Islet precursor cell (in vitro differentiated cells): ENCODE measurements around the gene ZC3H13.

ENCODE experiments used
- DNase-seq: peaks from one replicate; pipeline ENCODE4 v3.0.0-alpha.2; 2018

The ZC3H13 gene

DNA sequence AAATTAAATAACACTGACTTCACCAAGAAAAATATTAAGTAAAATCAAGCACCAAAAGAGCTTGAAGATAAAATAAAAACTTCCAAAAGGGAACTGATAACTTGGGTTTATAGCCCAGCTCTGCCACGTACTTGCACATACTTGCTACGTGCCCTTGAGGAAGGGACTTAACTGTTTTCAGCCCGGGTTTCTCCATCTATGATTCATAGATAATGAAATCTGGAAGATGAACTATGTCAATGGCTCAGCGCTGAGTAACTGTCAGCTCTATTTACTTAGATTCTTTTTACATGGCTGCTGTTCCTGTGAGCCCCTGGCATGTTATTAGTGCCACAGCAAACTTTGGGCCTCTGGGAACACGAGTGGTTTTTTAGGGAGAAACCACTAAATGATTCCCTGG lies 9.6 kb upstream of the ZC3H13 start:
- no peak for DNase-seq

DNA sequence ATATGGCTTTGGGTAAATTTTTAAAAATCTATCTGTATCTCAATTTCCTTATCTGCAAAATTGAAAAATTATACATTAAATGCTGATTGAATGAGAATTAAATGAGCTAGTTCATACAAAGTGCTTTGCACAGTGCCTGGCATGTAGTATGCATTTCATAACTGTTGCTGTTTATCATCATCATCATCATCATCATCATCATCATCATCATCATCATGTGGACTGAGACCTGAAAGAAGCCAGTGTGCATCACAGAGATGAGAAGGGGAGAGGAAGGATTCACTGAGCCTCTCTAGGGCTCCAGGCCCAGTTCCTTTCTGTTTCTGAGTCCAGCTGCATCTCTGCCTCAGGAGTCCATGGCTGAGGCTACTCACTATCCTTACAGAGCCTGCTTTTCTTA lies 6.9 kb upstream of the ZC3H13 start:
- DNase-seq = no peak

DNA sequence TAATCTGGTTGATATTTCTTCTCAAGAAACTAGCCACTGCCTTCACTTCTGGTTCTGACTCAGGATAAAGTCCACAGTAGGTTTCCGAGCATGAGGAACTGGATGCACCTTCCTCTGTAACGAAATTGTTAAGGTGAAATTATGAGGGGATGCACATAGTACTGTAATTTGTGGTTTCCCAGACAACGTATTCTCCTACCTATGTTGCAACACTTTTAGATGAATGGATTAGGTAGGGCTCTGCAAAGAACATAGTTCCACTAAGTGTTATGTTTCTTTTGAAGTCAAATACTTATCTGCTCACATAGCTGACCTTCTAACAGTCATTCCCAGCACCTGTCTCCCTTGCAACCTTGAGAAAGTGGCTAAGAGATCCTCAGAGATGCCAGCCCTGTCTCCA lies 5.7 kb upstream of the ZC3H13 start:
- DNase-seq = no peak

DNA sequence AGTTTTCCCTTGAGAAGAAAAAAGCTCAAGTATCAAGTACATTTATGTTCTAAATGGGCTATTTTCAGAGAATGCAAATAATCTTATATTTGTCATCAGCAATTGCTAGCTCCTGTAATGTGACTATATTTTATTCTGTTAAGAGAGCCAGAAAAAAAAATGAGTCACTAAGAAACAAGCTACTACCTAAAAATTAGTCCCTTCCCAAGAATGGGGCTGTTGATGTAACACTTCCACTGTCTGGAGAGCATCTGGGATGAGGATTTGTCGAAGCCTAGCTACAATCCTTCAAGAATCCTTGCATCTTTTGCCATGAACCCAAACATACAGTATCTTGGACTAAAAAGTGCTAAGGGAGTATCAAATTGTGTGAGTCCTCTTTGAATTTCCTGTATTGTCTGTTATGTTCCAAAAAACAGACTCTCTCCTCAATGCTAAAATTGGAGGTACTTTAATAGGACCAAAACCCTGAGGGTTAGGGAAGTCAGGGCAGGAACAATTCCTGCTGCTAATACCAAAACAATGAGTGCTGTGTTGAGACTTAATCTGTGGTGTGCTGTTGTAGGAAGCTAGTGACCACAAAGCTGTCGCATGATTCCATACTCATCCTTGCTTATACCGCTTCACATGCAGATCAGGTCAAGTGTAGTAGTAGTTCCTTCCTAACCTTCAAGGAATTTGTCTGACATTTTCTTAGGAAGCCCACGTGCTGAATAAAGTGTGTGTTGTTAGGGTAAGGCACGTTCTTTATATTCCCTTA lies 4.9 kb upstream of the ZC3H13 start:
- peak; percentile 70 for DNase-seq

DNA sequence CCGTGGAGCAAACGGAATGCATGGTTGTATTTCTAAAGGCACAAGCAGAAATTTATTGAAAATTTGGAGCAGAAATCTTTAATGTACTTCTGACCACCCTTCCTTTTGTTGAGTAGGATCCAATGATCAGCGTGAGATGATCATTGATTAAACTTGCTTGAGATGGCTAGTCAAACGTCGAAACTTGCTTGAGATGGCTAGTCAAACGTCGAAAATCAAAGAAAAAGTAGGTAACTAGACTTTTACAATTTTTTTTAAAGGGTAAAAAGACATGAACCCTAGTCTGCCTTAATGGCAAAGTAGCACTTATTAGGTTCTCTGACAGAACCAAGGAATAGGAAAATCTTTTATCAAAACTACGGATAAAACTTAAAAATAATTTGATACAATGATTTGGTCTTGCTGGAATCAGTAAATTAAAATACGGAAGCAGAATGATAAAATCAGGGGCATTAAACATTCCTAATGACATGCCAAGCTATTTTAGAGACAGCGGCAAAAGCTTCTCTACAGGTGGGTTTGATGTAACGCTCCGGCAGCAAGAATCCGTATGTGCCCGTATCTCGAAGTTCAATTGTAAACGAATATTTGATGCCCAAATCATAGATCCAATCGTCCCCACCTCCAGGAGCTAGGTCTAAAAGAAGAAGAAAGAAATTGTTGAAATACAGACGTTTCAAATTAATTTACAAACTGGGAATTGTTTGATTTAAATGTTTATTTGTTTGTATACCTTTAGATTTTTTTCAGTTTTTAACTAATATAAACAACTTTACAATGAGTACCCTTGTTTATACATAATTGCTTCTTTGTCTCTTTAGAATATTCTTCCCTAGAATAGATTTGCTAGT lies 841 bp upstream of the ZC3H13 start:
- DNase-seq = no peak

DNA sequence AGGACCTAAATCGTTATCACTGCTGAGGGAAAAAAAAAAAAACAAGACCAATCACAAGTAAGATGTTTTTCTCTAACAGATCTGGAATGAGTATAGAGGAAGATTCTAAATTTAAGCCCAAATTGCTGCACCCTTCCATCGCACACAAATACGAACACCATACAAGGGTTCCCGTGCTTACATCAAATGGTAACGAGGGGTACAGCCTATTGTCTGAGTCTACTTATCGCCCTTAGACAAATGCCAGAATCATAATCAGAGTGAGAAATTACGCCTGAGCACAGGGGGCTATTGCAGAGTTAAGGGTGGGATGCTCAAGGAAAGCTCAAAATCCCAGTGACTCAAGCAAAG lies 603 bp downstream of the ZC3H13 start:
- no peak for DNase-seq

DNA sequence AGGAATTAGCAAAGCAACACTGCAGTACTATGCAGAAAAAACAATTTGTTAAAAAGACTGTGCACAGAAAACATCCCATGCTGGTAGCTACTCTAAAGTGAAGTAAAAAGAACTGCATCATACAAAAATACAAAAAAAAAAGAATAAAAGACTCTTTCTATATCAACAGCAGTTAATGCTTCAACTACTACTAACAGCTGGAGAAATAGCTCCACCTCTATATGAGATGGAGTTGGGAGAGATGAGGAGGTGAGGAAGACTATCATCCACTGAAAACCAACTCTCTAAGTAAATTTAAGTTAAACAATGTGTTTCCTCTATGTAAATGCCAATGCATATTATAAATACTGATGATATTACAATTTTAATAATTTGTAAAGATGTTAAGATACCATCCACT lies 1.8 kb downstream of the ZC3H13 start:
- DNase-seq = no peak

DNA sequence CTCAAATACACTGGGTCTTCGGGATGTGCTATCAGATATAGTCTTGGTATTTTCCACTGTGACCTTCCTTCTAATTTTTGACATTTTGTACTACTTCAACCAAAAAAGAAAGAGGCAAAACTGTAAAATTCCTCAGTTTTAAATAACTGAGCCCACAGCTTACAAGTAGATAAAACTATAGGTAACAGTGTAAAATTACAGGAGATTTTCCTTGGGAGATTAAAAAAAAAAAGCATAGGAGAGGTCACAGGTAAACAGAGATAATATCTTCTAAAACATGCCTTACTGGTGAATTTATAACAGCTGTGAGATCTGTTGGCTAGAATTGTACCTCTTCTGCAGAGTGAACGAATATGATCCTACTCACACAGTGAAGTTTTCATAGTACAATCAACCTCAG lies 7.1 kb downstream of the ZC3H13 start:
- no peak for DNase-seq

DNA sequence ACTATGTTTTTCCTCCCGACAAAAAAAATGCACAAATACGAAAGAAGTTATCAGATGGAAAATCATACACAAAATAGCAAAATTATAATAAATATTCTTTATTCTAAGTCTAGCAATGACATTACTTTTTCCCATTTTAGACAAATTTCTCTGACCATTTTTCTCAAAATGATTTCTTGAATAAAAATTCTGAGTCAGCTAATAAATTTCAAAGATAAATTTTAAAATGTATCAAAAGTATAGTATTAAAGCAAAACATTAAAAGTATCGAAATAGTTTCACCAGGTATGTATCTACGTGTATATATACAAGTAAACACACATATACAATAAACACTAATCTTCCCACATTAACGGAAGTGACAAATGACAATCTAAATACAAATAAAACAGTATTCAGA lies 8.9 kb downstream of the ZC3H13 start:
- no peak for DNase-seq

DNA sequence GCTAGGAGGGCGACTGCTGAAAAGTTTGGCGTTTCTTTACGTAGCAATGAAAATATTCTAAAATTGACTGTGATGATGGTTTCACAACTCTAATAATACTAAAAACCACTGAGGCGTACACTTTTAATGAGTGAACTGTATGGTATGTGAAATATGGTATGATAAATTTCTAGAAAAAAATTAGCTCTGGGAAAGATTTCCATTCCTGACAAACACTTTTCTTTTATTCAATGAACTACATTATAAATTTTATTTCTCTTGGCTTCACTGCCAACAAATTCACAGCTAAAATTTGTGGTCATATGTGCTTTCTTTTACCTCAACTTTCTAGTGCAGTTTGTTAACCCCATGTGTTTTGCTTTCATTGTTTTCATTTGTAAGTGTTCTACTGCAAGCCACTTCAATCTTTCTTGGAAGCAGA lies 11.1 kb downstream of the ZC3H13 start:
- DNase-seq = no peak

DNA sequence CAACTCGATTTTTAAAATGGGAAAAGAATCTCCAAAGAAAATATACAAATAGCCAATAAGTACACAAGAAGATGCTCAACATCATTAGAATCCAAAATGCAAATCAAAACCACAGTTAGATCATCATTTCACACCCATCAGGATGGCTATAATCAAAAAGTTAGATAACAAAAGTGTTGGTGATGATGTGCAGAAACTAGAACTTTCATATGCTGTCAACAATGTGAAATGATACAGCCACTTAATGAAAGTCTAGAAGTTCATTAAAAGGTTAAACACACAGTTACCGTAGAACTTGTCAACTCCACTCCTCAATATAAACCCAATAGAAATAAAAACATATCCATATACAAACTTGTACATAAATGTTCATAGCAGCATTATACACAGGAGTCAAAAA lies 11.8 kb downstream of the ZC3H13 start:
- DNase-seq = no peak

DNA sequence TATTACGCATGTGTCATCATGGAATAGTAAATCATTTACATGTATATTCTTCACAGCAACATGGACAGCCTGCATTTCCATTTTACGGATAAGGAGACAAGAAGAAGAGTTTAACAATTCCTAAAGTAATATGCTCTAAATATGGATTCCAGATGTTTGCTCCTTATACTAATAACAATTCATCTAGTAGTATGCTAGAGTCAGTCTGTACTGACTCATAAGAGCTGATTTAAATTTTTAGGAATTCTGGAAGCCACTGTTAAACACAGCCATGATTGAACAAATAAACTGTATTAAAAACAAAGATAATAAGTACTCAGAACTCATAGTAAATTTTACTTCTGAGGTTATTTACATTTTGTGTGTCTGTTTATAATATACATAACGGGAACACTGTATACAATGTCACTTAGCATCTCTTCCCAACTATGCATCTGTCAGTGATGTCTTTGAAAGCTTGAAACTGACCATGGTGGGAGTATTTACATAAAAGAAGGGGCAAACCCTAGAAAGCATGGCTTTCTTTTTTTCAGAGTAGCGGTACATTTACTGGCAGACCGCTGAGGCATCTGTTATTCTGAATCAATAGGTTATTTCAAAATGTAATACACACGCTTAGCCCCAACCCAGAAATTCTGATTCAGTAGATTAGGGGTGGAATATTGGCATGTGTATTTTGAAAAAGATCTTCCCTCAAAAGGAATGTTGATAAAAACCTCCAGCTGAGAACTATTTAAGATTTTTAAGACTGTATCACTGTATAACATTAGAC lies 12.9 kb downstream of the ZC3H13 start:
- no peak for DNase-seq

DNA sequence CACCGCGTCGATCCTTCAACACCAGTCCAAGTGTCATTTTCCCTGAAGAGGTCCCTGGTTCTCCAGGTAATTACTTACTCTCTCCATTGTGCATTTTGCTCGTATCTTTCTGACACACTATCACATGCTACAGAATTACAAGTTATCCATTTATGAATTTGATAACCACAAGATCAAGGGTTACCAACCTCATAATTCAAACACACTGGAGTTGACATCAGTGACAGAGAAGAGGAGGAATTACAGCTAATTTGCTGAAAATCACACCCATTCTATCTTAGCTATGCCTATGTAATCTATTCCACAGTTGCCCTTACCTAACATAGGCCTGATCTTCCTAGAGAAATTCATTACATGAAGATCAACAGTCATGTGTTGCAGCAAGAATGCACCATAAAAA lies 14.2 kb downstream of the ZC3H13 start:
- no peak for DNase-seq

DNA sequence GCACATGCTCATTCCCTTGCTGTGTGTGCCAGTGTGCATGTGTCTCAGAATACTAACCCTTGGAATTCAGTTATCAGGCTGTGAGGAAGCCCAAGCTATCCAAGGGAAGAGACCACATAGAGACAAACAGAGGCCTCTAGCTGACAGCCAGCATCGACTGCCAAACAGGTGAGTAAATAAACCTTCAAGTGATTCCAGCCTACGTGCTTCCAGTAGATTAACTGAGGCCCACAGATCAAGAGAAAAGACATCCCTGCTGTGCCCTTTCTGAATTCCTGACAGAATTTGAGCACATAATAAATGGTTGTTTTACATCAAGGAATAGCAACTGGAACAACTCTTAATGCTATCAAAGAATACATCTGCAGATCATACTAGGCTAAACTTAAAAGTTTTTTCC lies 17.5 kb downstream of the ZC3H13 start:
- no peak for DNase-seq

DNA sequence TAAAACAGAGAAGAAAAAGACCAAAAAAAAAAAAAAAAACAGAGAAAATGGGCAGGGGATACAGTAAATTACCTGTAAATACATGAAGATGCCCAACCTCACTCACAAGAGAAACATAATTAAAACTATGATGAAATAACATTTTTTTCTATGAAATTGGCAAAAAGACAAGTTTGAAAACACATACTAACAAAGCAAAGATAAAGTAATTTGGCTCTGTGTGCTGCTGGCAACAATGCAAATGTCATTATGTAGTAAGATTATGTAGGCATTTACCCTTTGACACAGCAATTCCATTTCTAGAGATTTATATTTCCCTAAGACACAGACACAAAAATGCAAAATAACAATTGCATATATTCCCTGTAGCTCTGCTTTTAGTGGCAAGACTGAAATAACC lies 20.2 kb downstream of the ZC3H13 start:
- no peak for DNase-seq

DNA sequence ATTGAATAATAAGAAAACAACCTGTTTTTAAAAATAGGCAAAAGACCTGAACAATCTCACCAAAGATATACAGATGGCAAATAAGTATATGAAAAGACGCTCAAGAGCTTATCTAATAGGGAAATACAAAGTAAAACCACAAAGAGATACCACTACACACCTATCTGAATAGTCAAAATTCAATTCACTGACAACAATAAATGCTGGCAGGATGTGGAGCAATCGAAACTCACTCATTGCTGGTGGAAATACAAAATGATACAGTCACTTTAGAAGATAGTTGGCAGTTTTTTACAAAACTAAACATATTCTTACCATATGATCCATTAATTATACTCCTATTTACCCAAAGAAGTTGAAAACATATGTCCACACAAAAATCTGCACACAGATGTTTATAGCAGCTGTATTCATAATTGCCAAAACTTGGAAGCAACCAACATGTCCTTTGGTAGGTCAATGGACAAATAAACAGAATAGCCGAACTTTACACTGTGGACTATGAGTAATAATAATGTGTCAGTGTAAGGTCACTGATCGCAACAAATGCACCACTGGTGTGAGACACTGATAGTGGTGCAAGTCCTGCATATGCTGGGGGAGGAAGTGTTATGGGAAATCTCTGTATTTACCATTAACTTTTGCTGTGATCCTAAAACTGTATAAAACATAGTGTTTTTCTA lies 20.8 kb downstream of the ZC3H13 start:
- DNase-seq = no peak

DNA sequence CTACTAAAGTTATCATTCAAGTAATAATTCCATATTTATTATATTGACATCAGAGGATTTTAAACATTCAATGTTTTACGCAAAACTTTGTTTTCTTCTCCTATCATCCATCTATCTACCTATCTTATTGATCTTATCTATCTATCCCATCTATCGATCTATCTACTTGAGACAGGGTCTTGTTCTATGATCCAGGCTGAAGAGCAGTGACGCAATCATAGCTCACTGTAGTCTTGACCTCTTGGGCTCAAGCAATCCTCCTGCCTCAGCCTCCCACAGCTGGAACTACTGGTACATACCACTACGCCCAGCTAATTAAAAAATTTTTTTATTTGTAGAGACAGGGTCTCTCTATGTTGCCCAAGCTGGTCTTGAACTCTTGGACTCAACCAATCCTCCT lies 27.4 kb downstream of the ZC3H13 start:
- DNase-seq = no peak

DNA sequence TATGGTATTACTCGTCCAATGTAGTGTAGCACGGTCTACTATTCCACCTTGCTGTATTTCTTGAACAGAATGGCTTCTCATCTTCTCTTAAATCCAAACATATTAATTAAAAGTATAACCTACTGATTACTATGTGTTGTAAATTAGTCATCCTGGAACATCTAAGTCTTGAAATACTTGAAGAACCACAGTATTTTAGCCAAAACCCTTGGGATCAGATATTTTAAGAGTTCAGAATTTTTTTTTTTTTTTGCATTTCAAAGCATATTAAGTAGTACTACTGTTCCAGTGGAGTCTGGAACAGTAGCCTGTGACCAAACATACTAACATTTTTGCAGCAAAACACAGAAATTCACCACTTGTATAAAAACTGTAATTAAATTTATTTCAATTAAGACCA lies 30.1 kb downstream of the ZC3H13 start:
- no peak for DNase-seq

DNA sequence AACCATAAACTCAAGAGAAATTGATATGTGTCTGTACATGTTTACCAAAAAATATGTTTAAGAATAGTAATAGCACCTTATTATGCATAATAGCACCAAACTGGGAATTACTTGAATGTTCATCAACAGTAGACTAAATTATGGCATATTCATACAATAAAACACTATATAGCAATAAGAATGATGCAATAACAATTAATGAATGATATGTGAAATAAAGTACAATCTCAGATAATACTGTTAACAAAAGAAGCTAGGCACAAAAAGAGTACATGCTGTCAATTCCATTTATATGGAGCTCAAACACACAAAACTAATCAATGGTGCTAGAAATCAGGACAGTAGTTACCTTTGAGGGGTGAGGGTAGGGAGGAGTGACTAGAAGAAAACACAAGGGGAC lies 36.3 kb downstream of the ZC3H13 start:
- DNase-seq = no peak

DNA sequence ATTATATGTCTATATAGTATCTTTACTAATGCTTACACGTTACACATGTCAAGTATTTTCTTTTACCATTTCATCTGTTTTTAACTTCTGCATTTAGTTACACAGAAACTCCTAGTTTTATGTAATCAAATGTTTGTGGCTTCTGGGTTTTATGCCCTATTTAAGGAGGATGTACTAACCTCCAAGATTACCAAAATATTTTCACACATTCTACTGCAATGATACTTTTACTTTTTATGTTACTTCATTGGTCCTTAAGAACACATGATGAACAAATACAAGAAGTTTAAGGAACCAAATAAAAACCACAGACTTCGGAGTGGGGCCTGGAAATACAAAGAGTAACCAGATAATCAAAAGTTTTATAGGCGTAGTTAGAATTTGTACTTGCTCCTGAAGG lies 37.2 kb downstream of the ZC3H13 start:
- DNase-seq = no peak

DNA sequence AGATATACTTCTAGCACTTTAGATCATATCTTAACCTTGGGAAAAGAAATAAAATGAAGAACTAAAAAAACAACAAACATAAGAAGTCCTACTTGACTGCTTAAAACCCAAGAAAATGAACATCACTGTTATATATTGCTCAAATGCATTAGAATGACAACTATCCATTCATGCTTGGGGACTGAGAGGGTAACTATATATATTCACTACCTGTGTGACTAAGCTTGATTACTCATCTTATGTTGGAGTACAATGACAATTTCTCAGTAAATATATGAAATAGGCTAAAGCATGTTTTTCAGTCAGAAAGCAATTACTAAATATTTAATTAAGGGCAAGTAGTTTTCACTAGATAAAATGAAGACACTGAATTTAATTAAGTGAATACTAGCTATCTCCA lies 40.1 kb downstream of the ZC3H13 start:
- DNase-seq = no peak

DNA sequence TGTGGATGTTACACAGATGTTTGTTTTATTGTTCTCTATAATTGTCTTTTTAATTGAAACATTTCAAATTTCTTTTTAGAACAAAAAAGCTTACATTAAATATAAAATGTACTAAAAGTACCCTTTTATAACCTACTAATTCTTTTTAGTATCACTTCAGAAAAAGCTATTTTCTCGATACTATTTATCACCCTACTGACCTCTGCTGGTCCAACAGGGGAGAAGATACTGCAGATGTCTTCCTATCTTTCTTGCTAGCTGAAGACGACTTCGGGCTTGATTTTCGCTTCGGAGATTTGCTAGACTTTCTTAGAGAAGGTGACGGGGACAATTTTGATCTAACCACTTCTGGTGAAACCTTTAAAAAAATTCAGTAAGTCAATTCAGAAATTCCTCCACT lies 42.4 kb downstream of the ZC3H13 start:
- no peak for DNase-seq

DNA sequence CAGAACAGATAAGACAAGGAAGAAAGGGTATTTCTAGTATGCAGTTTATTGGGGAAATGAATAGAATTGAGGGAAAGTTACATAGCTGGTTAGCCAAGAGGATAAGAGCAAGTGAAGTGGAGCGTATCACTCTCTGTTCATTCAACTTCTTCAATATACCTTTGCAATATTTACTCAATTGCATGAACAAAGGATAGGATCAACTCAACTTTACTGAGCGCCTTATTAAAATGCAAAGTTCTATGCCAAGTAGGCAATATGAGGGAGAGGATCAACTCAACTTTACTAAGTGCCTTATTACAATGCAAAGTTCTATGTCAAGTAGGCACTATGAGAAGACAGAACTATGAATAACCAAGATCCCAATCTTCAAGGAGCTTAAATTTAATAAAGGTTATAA lies 43.9 kb downstream of the ZC3H13 start:
- DNase-seq = no peak
